ENCODE data around the gene PDE4D. TPM values are rescaled to one million over a fixed set of nuclear protein-coding genes. Genes with fewer than 3 reads are reported as not detected.
"Not testable (repeated sequence)": the region's sequence is repeated elsewhere in the genome, so short reads cannot be mapped to it uniquely, and the experiment has no call there.

PDE4D gene
- total RNA-seq, 1 experiment from 2014 or later, result 1.0 TPM

GRCh38 chr5:59341155-59341554 is 552.4 kb downstream of the PDE4D start:
- no peak for DNase-seq (ENCODE audit: low read depth)

GRCh38 chr5:59340637-59341036 is 552.9 kb downstream of the PDE4D start:
- no peak for DNase-seq (ENCODE audit: low read depth)

DNA sequence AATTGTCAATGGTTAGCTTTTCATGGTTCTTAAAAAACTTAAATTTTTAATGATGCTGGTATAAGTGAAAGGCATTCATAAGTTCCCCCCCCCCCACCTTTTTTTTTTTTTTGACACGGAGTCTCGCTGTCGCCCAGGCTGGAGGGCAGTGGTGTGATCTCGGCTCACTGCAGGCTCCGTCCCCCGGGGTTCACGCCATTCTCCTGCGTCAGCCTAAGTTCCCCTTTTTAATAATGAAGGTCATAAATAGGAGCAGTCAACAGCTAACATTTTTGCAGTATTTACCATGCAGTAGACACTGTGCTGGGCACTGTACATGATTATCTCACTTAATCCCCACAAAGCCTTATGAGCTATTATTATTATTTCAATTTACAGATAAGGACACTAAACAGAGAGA is 556.3 kb downstream of the PDE4D start:
- DNase-seq (ENCODE audit: low read depth), result no peak

DNA sequence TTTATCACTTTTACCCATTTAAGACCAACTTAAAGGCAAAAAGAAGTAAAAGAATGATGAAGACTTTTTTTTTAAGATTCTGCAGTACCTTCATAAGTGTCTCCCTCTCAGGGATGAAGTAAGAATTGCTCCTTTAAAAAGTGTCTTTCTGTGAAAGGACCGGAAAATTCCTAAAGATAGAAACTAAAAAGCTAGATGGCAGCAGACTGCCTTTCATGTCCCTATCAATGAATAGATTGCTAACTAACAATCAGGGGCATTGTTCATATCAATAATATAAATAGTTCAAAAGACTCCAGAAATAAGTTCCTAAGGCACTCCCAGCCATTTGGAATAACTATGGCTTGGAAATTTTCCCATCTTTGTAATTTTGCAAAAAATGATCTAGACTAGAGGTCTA is 558.0 kb downstream of the PDE4D start:
- DNase-seq (ENCODE audit: low read depth), result no peak

- DNase-seq (ENCODE audit: low read depth), result no peak
Measured at GRCh38 chr5:59333416-59333815, 560.1 kb downstream of the PDE4D start.

GRCh38 chr5:59332236-59332973 is 561.1 kb downstream of the PDE4D start:
- no peak for DNase-seq (ENCODE audit: low read depth)

- DNase-seq (ENCODE audit: low read depth), result no peak
Measured at GRCh38 chr5:59330680-59331079, 562.8 kb downstream of the PDE4D start.

- DNase-seq (ENCODE audit: low read depth), result peak; percentile 47
Measured at GRCh38 chr5:59328709-59329296, 564.7 kb downstream of the PDE4D start.

DNA sequence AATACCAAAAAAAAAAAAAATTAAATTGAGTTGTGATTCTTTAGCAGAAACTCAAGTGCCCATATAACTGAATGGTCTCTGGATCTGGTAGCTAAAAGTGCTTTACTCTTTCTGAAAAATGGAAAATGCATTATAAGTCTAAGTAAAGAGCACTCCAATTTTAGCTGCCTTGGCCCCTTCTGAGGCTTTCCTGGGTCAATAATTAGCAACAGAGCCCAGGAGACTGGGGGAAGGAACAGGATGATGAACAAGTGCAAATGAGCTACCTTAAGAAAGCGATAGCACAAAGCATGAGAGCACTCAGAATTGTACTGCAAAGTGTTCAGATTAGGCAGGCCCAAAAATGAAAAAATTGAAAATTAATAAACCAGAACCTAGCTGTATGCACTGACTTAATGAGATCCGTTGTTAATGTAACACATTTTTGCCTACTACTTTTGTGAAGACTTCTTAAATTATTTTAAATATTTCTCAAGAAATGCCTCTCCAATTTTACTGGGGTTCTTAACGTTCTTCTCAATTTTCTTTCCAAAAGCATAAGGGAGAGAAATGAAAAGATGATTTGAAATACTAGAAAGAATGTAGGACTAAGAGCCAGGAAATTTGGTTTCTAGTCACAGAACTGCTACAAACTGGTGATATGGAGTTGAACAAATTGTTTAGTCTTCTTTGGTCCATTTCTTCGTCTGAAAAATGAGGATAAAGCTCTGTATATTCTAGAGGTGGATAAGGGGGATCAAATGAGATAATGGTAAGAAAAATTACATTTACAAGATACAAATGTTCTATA is 566.1 kb downstream of the PDE4D start:
- no peak for DNase-seq (ENCODE audit: low read depth)

DNA sequence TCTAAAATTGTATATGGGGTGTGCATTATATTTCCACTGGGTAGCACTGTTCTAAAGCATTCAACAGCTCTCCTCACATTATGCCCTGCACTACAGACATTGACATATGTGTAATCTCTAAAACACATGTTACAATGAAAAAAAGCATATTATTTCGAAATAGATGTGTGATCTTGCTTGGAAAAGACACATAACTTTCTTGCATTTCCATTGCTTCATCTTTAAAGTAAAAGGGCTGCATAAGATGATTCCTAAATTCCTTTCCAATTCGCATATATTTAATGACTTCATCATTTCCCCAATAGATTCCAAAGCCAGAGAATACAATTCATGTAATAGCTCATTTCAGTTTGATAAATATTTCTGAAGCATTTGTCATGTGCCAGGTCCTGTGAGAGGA is 566.9 kb downstream of the PDE4D start:
- DNase-seq (ENCODE audit: low read depth), result no peak

- DNase-seq (ENCODE audit: low read depth), result no peak
Measured at GRCh38 chr5:59325070-59325469, 568.5 kb downstream of the PDE4D start.

- DNase-seq (ENCODE audit: low read depth), result no peak
Measured at GRCh38 chr5:59322894-59323293, 570.6 kb downstream of the PDE4D start.

- DNase-seq (ENCODE audit: low read depth), result no peak
Measured at GRCh38 chr5:59322058-59322457, 571.5 kb downstream of the PDE4D start.

DNA sequence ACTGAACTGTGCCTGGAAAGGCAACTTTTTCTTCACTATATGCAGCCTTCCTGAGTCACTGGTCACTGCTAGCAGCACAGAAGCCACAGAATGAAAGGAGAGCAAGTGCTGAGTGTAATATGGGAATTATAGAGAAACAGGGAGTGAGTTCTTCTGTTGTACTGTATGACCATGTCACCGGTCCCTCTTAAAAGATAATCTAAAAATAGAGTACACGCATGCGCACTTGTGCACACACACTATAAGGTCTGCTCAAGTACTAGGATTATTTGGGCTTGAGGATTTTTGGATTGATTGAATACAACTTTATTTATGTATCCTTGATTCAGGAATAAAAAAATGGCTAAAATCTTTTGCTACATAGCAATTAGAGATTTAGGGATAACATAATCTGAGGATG is 571.9 kb downstream of the PDE4D start:
- DNase-seq (ENCODE audit: low read depth), result no peak

- no peak for DNase-seq (ENCODE audit: low read depth)
Measured at GRCh38 chr5:59320420-59320819, 573.1 kb downstream of the PDE4D start.

- no peak for DNase-seq (ENCODE audit: low read depth)
Measured at GRCh38 chr5:59319250-59319649, 574.3 kb downstream of the PDE4D start.

GRCh38 chr5:59317774-59318205 is 575.7 kb downstream of the PDE4D start:
- DNase-seq (ENCODE audit: low read depth), result no peak

GRCh38 chr5:59317023-59317773 is 576.3 kb downstream of the PDE4D start:
- DNase-seq (ENCODE audit: low read depth), result no peak

- no peak for DNase-seq (ENCODE audit: low read depth)
Measured at GRCh38 chr5:59312223-59312622, 581.3 kb downstream of the PDE4D start.

GRCh38 chr5:59308685-59309084 is 584.8 kb downstream of the PDE4D start:
- not testable (repeated sequence) for DNase-seq (ENCODE audit: low read depth)

DNA sequence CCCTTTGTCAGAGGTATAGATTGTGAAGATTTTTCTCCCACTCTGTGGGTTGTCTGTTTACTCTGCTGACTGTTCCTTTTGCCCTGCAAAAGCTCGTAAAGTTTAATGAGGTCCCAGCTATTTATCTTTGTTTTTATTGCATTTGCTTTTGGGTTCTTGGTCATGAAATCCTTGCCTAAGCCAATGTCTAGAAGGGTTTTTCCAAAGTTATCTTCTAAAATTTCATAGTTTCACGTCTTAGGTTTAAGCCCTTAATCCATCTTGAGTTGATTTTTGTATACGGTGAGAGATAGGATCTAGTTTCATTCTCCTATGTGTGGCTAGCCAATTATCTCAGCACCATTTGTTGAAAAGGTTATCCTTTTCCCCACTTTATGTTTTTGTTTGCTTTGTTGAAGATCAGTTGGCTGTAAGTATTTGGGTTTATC is 590.2 kb downstream of the PDE4D start:
- not testable (repeated sequence) for DNase-seq (ENCODE audit: low read depth)

- DNase-seq (ENCODE audit: low read depth), result not testable (repeated sequence)
Measured at GRCh38 chr5:59302509-59302908, 591.0 kb downstream of the PDE4D start.

Data from HT1080 (cell line).